PC-9 (cell line): Measurements from ENCODE around the gene INKA1.

Source experiments
- CTCF ChIP-seq: fragments of 200-600 bp; sonication (generic); conservative IDR thresholded peaks from 2 replicates; pipeline ENCODE4 v1.6.1; 2017; ENCODE audit warnings: mixed run types, antibody characterized with exemption, mild to moderate bottlenecking, moderate library complexity
- EZH2 ChIP-seq: fragments of 200-600 bp; sonication (generic); IDR thresholded peaks from 2 replicates; pipeline ENCODE4 v1.8.0; 2017; ENCODE audit warnings: antibody characterized with exemption, low read depth

GRCh38 chr3:49806850-49807249 lies 3.8 kb downstream of the INKA1 start:
- TF ChIP-seq CTCF, result no peak
- no peak for TF ChIP-seq EZH2
